Keratinocyte (primary cell): ENCODE data around the gene NCL.
"Not testable (repeated sequence)": the region's sequence is repeated elsewhere in the genome, so short reads cannot be mapped to it uniquely, and the experiment has no call there.

Source experiments
- EZH2 ChIP-seq: IDR thresholded peaks from one replicate; pipeline ENCODE4 v1.6.1; 2012; ENCODE audit warnings: inconsistent platforms, mild to moderate bottlenecking, low read length, moderate library complexity
- TF ChIP-seq, protein P1 (sequence below), 3 experiments: IDR thresholded peaks in 1 of 3; conservative IDR thresholded peaks in 1 of 3; optimal IDR thresholded peaks in 1 of 3; 2 replicates in 2 of 3; 3 replicates in 1 of 3; pipeline versions ENCODE3 to v1.5.1; 2011; ENCODE audit warnings: low read length in 3 of 3, mild to moderate bottlenecking in 3 of 3, moderate library complexity in 2 of 3, control low read depth in 1 of 3, inconsistent platforms in 1 of 3; ENCODE audit not compliant: insufficient read depth in 2 of 3; ENCODE audit errors: extremely low read depth in 1 of 3

DNA sequence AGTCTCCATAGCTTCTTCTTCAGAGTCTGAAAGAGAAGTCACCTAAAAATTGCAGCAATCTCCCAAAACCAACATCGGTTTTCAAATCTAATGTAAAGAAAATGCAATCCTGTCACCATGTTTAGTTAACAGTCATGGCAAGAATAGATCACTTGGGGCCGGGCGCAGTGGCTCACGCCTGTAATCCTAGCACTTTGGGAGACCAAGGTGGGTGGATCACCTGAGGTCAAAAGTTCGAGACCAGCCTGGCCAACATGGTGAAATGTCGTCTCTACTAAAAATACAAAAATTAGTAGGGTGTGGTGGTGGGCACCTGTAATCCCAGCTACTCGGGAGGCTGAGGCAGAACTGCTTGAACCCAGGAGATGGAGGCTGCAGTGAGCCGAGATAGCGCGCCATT lies 3.4 kb downstream of the NCL start:
- TF ChIP-seq, protein P1, sequence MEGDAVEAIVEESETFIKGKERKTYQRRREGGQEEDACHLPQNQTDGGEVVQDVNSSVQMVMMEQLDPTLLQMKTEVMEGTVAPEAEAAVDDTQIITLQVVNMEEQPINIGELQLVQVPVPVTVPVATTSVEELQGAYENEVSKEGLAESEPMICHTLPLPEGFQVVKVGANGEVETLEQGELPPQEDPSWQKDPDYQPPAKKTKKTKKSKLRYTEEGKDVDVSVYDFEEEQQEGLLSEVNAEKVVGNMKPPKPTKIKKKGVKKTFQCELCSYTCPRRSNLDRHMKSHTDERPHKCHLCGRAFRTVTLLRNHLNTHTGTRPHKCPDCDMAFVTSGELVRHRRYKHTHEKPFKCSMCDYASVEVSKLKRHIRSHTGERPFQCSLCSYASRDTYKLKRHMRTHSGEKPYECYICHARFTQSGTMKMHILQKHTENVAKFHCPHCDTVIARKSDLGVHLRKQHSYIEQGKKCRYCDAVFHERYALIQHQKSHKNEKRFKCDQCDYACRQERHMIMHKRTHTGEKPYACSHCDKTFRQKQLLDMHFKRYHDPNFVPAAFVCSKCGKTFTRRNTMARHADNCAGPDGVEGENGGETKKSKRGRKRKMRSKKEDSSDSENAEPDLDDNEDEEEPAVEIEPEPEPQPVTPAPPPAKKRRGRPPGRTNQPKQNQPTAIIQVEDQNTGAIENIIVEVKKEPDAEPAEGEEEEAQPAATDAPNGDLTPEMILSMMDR (optimal IDR thresholded peaks at IDR 0.05 in 1 of 3, IDR thresholded peaks at IDR 0.05 in 1 of 3, conservative IDR thresholded peaks at IDR 0.05 in 1 of 3; ENCODE audit: extremely low read depth in 1 of 3, insufficient read depth in 2 of 3, low read length in 3 of 3) = not testable (repeated sequence)
- TF ChIP-seq EZH2 = not testable (repeated sequence)
